Measurements from ENCODE around the gene CHN1.

CHN1 gene

GRCh38 chr2:174760845-174761473 lies 244.2 kb downstream of the CHN1 start:
- DNase-seq: no peak

- DNase-seq: no peak
These were observed 245.7 kb downstream of the CHN1 start for GRCh38 chr2:174759381-174760065.

GRCh38 chr2:174756743-174757142 lies 248.4 kb downstream of the CHN1 start:
- DNase-seq: no peak

- DNase-seq: no peak
These were observed 252.0 kb downstream of the CHN1 start for GRCh38 chr2:174753038-174753633.

- no peak for DNase-seq
These were observed 252.7 kb downstream of the CHN1 start for GRCh38 chr2:174752403-174753037.

GRCh38 chr2:174750923-174751441 lies 254.2 kb downstream of the CHN1 start:
- no peak for DNase-seq

- no peak for DNase-seq
These were observed 255.4 kb downstream of the CHN1 start for GRCh38 chr2:174749793-174750192.

- DNase-seq: peak; percentile 7
These were observed 256.2 kb downstream of the CHN1 start for GRCh38 chr2:174748948-174749347.
